Breast epithelium (tissue), 3 donors: Measurements from ENCODE around the gene RYR1.

Experiments
- CTCF ChIP-seq, 3 donors: fragments of 450-650 bp; IDR thresholded peaks; one replicate each; pipeline ENCODE4 v1.5.1; 2016 to 2017; ENCODE audit warnings: antibody characterized with exemption in 3 of 3, mild to moderate bottlenecking in 3 of 3, moderate library complexity in 3 of 3
- POLR2A ChIP-seq: fragments of 450-650 bp; IDR thresholded peaks from one replicate; pipeline ENCODE4 v1.6.1; 2016; ENCODE audit warnings: antibody characterized with exemption, mild to moderate bottlenecking, moderate library complexity
- POLR2AphosphoS5 ChIP-seq, 3 donors: sonication (generic); formaldehyde crosslinking; IDR thresholded peaks; one replicate each; pipeline ENCODE4 v1.6.1; 2017; ENCODE audit warnings: antibody characterized with exemption in 3 of 3

- TF ChIP-seq CTCF (IDR thresholded peaks at IDR 0.05), result no peak
- TF ChIP-seq POLR2A, result no peak
- TF ChIP-seq POLR2AphosphoS5 (IDR thresholded peaks at IDR 0.05), result no peak
Measured at GRCh38 chr19:38569368-38569983, 136.0 kb downstream of the RYR1 start.
